Activated T-helper 1 cell treated with anti-CD3 and anti-CD28 coated beads, Interleukin-12 subunit alpha, Interleukin-12 subunit beta, Interleukin-2, Interleukin-4 antibody, amounts not matched to agents 30 ng/mL and 10 ng/mL and 1 ng/mL, durations not matched to agents 14 hours and 24 hours and 36 hours (primary cell): ENCODE measurements around the gene KAZN. TPM values are rescaled to one million over a fixed set of nuclear protein-coding genes. Genes with fewer than 3 reads are reported as not detected.

Experiments
- DNase-seq: peaks from one replicate; pipeline ENCODE4 v3.0.0; 2021; ENCODE audit warnings: low spot score
- H3K27ac Mint-ChIP-seq: one replicate; pipeline ENCODE4 v1.8.0; 2021; ENCODE audit warnings: mild to moderate bottlenecking, mixed read lengths
- H3K27me3 Mint-ChIP-seq: one replicate; pipeline ENCODE4 v1.8.0; 2022; ENCODE audit warnings: mild to moderate bottlenecking, moderate library complexity, mixed read lengths; ENCODE audit not compliant: insufficient read depth
- H3K36me3 Mint-ChIP-seq: one replicate; pipeline ENCODE4 v1.8.0; 2021; ENCODE audit warnings: low read depth, mixed read lengths
- H3K4me1 Mint-ChIP-seq: one replicate; pipeline ENCODE4 v1.8.0; 2021; ENCODE audit warnings: low read depth, mixed read lengths
- H3K4me3 Mint-ChIP-seq: one replicate; pipeline ENCODE4 v1.8.0; 2021; ENCODE audit warnings: mild to moderate bottlenecking, moderate library complexity, mixed read lengths
- H3K9me3 Mint-ChIP-seq: one replicate; pipeline ENCODE4 v1.8.0; 2021; ENCODE audit warnings: mixed read lengths
- intact Hi-C: fragments of 100-400 bp; cut with micrococcal nuclease; formaldehyde crosslinking; loops from one replicate; pipeline ENCODE4 v1.15.1; 2024
- total RNA-seq: library from RNA; stranded (reverse); gene quantifications from 2 replicates; pipeline ENCODE4 v1.2.3, GENCODE V29; 2022

The KAZN gene
- total RNA-seq, 1 donor from 2014 or later = 0.54 TPM

- no peaks in the 10 kb centered on the region for H3K36me3 Mint-ChIP-seq
- no peaks in the 10 kb centered on the region for H3K4me1 Mint-ChIP-seq
- H3K9me3 Mint-ChIP-seq = no peaks in the 10 kb centered on the region
- H3K27me3 Mint-ChIP-seq = no peaks in the 10 kb centered on the region
- H3K27ac Mint-ChIP-seq = no peak overlapping the region
- intact Hi-C loops = no loop called here
- H3K4me3 Mint-ChIP-seq = no peak overlapping the region
- DNase-seq = no peak
Observed at GRCh38 chr1:14681182-14681581, 82.7 kb downstream of the KAZN start.

- Mint-ChIP-seq H3K4me3 (no peak overlapping the region), H3K4me1 (no peaks in the 10 kb centered on the region), H3K9me3 (no peaks in the 10 kb centered on the region), H3K36me3 (no peaks in the 10 kb centered on the region), H3K27ac (no peak overlapping the region), H3K27me3 (no peaks in the 10 kb centered on the region)
- DNase-seq = no peak
- intact Hi-C loops = no loop called here
Observed at GRCh38 chr1:14682941-14683621, 84.6 kb downstream of the KAZN start.

- DNase-seq = no peak
- Mint-ChIP-seq H3K36me3 (no peaks in the 10 kb centered on the region), H3K27me3 (no peaks in the 10 kb centered on the region), H3K9me3 (no peaks in the 10 kb centered on the region), H3K4me3 (no peak overlapping the region), H3K4me1 (no peaks in the 10 kb centered on the region), H3K27ac (no peak overlapping the region)
- intact Hi-C loops = no loop called here
Observed at GRCh38 chr1:14685078-14685477, 86.6 kb downstream of the KAZN start.

GRCh38 chr1:14686701-14687100, 88.2 kb downstream of the KAZN start:
- no peak overlapping the region for H3K27ac Mint-ChIP-seq
- H3K4me1 Mint-ChIP-seq = no peaks in the 10 kb centered on the region
- no peaks in the 10 kb centered on the region for H3K9me3 Mint-ChIP-seq
- no peak overlapping the region for H3K4me3 Mint-ChIP-seq
- no peaks in the 10 kb centered on the region for H3K27me3 Mint-ChIP-seq
- intact Hi-C loops = no loop called here
- H3K36me3 Mint-ChIP-seq = no peaks in the 10 kb centered on the region
- DNase-seq = no peak

- Mint-ChIP-seq H3K4me3 (no peak overlapping the region), H3K9me3 (no peaks in the 10 kb centered on the region), H3K27ac (no peak overlapping the region), H3K27me3 (no peaks in the 10 kb centered on the region), H3K4me1 (no peaks in the 10 kb centered on the region), H3K36me3 (no peaks in the 10 kb centered on the region)
- intact Hi-C loops = no loop called here
- DNase-seq = no peak
Observed at GRCh38 chr1:14687147-14687546, 88.7 kb downstream of the KAZN start.

GRCh38 chr1:14689996-14690615, 91.6 kb downstream of the KAZN start:
- H3K27ac Mint-ChIP-seq = no peak overlapping the region
- intact Hi-C loops = no loop called here
- H3K4me1 Mint-ChIP-seq = no peaks in the 10 kb centered on the region
- H3K27me3 Mint-ChIP-seq = no peaks in the 10 kb centered on the region
- H3K4me3 Mint-ChIP-seq = no peak overlapping the region
- no peak for DNase-seq
- no peaks in the 10 kb centered on the region for H3K9me3 Mint-ChIP-seq
- H3K36me3 Mint-ChIP-seq = no peaks in the 10 kb centered on the region

GRCh38 chr1:14693949-14694348, 95.5 kb downstream of the KAZN start:
- H3K27me3 Mint-ChIP-seq = no peaks in the 10 kb centered on the region
- H3K36me3 Mint-ChIP-seq = no peaks in the 10 kb centered on the region
- intact Hi-C loops = no loop called here
- no peak for DNase-seq
- H3K4me1 Mint-ChIP-seq = no peaks in the 10 kb centered on the region
- H3K4me3 Mint-ChIP-seq = no peak overlapping the region
- H3K27ac Mint-ChIP-seq = no peak overlapping the region
- H3K9me3 Mint-ChIP-seq = no peaks in the 10 kb centered on the region

GRCh38 chr1:14694589-14694988, 96.1 kb downstream of the KAZN start:
- no peaks in the 10 kb centered on the region for H3K36me3 Mint-ChIP-seq
- H3K4me3 Mint-ChIP-seq = no peak overlapping the region
- no peaks in the 10 kb centered on the region for H3K27me3 Mint-ChIP-seq
- H3K27ac Mint-ChIP-seq = no peak overlapping the region
- H3K9me3 Mint-ChIP-seq = no peaks in the 10 kb centered on the region
- intact Hi-C loops = no loop called here
- H3K4me1 Mint-ChIP-seq = no peaks in the 10 kb centered on the region
- DNase-seq = no peak

- H3K4me1 Mint-ChIP-seq = no peaks in the 10 kb centered on the region
- no peaks in the 10 kb centered on the region for H3K27me3 Mint-ChIP-seq
- H3K36me3 Mint-ChIP-seq = no peaks in the 10 kb centered on the region
- no peak for DNase-seq
- H3K27ac Mint-ChIP-seq = no peak overlapping the region
- intact Hi-C loops = no loop called here
- no peaks in the 10 kb centered on the region for H3K9me3 Mint-ChIP-seq
- H3K4me3 Mint-ChIP-seq = no peak overlapping the region
Observed at GRCh38 chr1:14696761-14697160, 98.3 kb downstream of the KAZN start.

GRCh38 chr1:14697353-14697752, 98.9 kb downstream of the KAZN start:
- no peak overlapping the region for H3K4me3 Mint-ChIP-seq
- H3K27ac Mint-ChIP-seq = no peak overlapping the region
- H3K4me1 Mint-ChIP-seq = no peaks in the 10 kb centered on the region
- no peaks in the 10 kb centered on the region for H3K36me3 Mint-ChIP-seq
- no peak for DNase-seq
- H3K9me3 Mint-ChIP-seq = no peaks in the 10 kb centered on the region
- intact Hi-C loops = no loop called here
- H3K27me3 Mint-ChIP-seq = no peaks in the 10 kb centered on the region

GRCh38 chr1:14698314-14698713, 99.8 kb downstream of the KAZN start:
- Mint-ChIP-seq H3K4me3 (no peak overlapping the region), H3K9me3 (no peaks in the 10 kb centered on the region), H3K36me3 (no peaks in the 10 kb centered on the region), H3K27me3 (no peaks in the 10 kb centered on the region), H3K27ac (no peak overlapping the region), H3K4me1 (no peaks in the 10 kb centered on the region)
- intact Hi-C loops = no loop called here
- DNase-seq = no peak

- H3K4me3 Mint-ChIP-seq = no peak overlapping the region
- intact Hi-C loops = no loop called here
- H3K27ac Mint-ChIP-seq = no peak overlapping the region
- no peaks in the 10 kb centered on the region for H3K4me1 Mint-ChIP-seq
- H3K36me3 Mint-ChIP-seq = no peaks in the 10 kb centered on the region
- H3K27me3 Mint-ChIP-seq = no peaks in the 10 kb centered on the region
- H3K9me3 Mint-ChIP-seq = no peaks in the 10 kb centered on the region
- DNase-seq = no peak
Observed at GRCh38 chr1:14699620-14700019, 101.1 kb downstream of the KAZN start.

- Mint-ChIP-seq H3K4me3 (no peak overlapping the region), H3K4me1 (no peaks in the 10 kb centered on the region), H3K9me3 (peaks cover 12% of the 10 kb centered on the region), H3K27ac (no peak overlapping the region), H3K36me3 (no peaks in the 10 kb centered on the region), H3K27me3 (no peaks in the 10 kb centered on the region)
- intact Hi-C loops = no loop called here
- DNase-seq = no peak
Observed at GRCh38 chr1:14704846-14705245, 106.4 kb downstream of the KAZN start.

GRCh38 chr1:14705824-14706223, 107.3 kb downstream of the KAZN start:
- H3K4me1 Mint-ChIP-seq = no peaks in the 10 kb centered on the region
- DNase-seq = no peak
- H3K27me3 Mint-ChIP-seq = no peaks in the 10 kb centered on the region
- H3K9me3 Mint-ChIP-seq = peaks cover 16% of the 10 kb centered on the region
- H3K4me3 Mint-ChIP-seq = no peak overlapping the region
- intact Hi-C loops = no loop called here
- H3K36me3 Mint-ChIP-seq = no peaks in the 10 kb centered on the region
- no peak overlapping the region for H3K27ac Mint-ChIP-seq
